ENCODE data around the gene EEA1. TPM values are rescaled to one million over a fixed set of nuclear protein-coding genes. Genes with fewer than 3 reads are reported as not detected.

The EEA1 gene
- total RNA-seq, 2 experiments from 2014 or later: 10.5 to 11.1 TPM

GRCh38 chr12:92866418-92866817 is 62.7 kb downstream of the EEA1 start:
- H3K4me3 Mint-ChIP-seq: no peak overlapping the region
- no peak for TF ChIP-seq CTCF (IDR thresholded peaks at IDR 0.05)
- POLR2A ChIA-PET: no interaction called here
- no peak overlapping the region for H3K27ac ChIP-seq (ENCODE audit: low read depth in 1 of 2, low read length in 2 of 2)
- CTCF ChIA-PET: interaction anchor here (0.6 kb wide), 1 partner anchor 28 kb away, joined by 3 read pairs; no protein-coding TSS in a partner anchor
- no peaks in the 10 kb centered on the region for H3K27me3 Mint-ChIP-seq
- H3K36me3 Mint-ChIP-seq (ENCODE audit: low read depth): peaks cover 27% of the 10 kb centered on the region
- H3K4me3 ChIP-seq (ENCODE audit: low read length): no peak overlapping the region
- H3K9me3 ChIP-seq (ENCODE audit: control insufficient read depth in 1 of 2, insufficient read depth in 1 of 2, low read length in 2 of 2): no peaks in the 10 kb centered on the region
- intact Hi-C loops (cut with DNase I, micrococcal nuclease): no loop called here
- H3K27me3 ChIP-seq (ENCODE audit: control insufficient read depth in 1 of 2, insufficient read depth in 2 of 2, low read length in 2 of 2): no peaks in the 10 kb centered on the region
- peaks cover 14% of the 10 kb centered on the region for H3K36me3 ChIP-seq (ENCODE audit: insufficient read depth, low read length)
- ATAC-seq (ENCODE audit: poor library complexity) (no peak), DNase-seq (no peak)
- peaks cover 25% of the 10 kb centered on the region for H3K4me1 Mint-ChIP-seq (ENCODE audit: low read depth)
- H3K4me1 ChIP-seq (ENCODE audit: insufficient read depth, low read length): no peaks in the 10 kb centered on the region
- H3K9me3 Mint-ChIP-seq: no peaks in the 10 kb centered on the region
- no peak overlapping the region for H3K27ac Mint-ChIP-seq

- no peak overlapping the region for H3K27ac Mint-ChIP-seq
- Histone ChIP-seq H3K27ac (ENCODE audit: low read depth in 1 of 2, low read length in 2 of 2) (no peak overlapping the region), H3K4me1 (ENCODE audit: insufficient read depth, low read length) (no peaks in the 10 kb centered on the region), H3K9me3 (ENCODE audit: control insufficient read depth in 1 of 2, insufficient read depth in 1 of 2, low read length in 2 of 2) (no peaks in the 10 kb centered on the region), H3K4me3 (ENCODE audit: low read length) (no peak overlapping the region), H3K36me3 (ENCODE audit: insufficient read depth, low read length) (peaks cover 22% of the 10 kb centered on the region), H3K27me3 (ENCODE audit: control insufficient read depth in 1 of 2, insufficient read depth in 2 of 2, low read length in 2 of 2) (no peaks in the 10 kb centered on the region)
- CTCF ChIA-PET: no interaction called here
- peaks cover 51% of the 10 kb centered on the region for H3K36me3 Mint-ChIP-seq (ENCODE audit: low read depth)
- no peaks in the 10 kb centered on the region for H3K27me3 Mint-ChIP-seq
- peaks cover 15% of the 10 kb centered on the region for H3K4me1 Mint-ChIP-seq (ENCODE audit: low read depth)
- DNase-seq (peak in 1 of 14 experiments; percentile 2), ATAC-seq (ENCODE audit: poor library complexity) (no peak)
- POLR2A ChIA-PET: no interaction called here
- no peak for TF ChIP-seq CTCF (IDR thresholded peaks at IDR 0.05)
- intact Hi-C loops (cut with DNase I, micrococcal nuclease): no loop called here
- H3K4me3 Mint-ChIP-seq: no peak overlapping the region
- no peaks in the 10 kb centered on the region for H3K9me3 Mint-ChIP-seq
Observed at GRCh38 chr12:92863251-92863650, 65.8 kb downstream of the EEA1 start.

DNA sequence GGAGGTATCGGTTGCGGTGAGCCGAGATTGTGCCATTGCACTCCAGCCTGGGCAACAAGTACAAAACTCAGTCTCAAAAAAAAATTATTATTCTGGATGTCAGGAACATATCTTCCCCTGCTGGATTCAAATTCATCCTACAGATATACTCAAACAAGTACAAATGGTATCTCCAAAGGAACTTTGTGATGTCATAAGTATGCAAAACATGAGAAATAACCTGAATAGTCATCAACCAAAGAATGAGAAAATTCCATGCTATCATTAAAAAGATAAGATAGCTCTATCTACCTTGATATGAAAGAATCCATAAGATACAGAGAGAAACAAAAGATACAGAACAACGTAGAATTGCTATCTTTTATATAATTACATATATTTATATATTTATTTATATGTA is 67.7 kb downstream of the EEA1 start:
- H3K36me3 Mint-ChIP-seq (ENCODE audit: low read depth): peaks cover 66% of the 10 kb centered on the region
- POLR2A ChIA-PET: no interaction called here
- ATAC-seq (ENCODE audit: poor library complexity): no peak

More for the DNA sequence above, 67.7 kb downstream of the EEA1 start:
- no peaks in the 10 kb centered on the region for H3K9me3 ChIP-seq (ENCODE audit: control insufficient read depth in 1 of 2, insufficient read depth in 1 of 2, low read length in 2 of 2)
- CTCF ChIA-PET: interaction anchor here (1.1 kb wide), 1 partner anchor 10 kb away, joined by 3 read pairs; no protein-coding TSS in a partner anchor
- H3K36me3 ChIP-seq (ENCODE audit: insufficient read depth, low read length): peaks cover 26% of the 10 kb centered on the region
- H3K9me3 Mint-ChIP-seq: no peaks in the 10 kb centered on the region
- no peak overlapping the region for H3K27ac Mint-ChIP-seq
- no peaks in the 10 kb centered on the region for H3K4me1 ChIP-seq (ENCODE audit: insufficient read depth, low read length)
- intact Hi-C loops (cut with DNase I, micrococcal nuclease): no loop called here
- H3K4me3 Mint-ChIP-seq: no peak overlapping the region
- TF ChIP-seq CTCF (IDR thresholded peaks at IDR 0.05): no peak
- no peaks in the 10 kb centered on the region for H3K27me3 Mint-ChIP-seq
- H3K4me3 ChIP-seq (ENCODE audit: low read length): no peak overlapping the region
- no peak for DNase-seq
- H3K4me1 Mint-ChIP-seq (ENCODE audit: low read depth): peaks cover 15% of the 10 kb centered on the region
- no peaks in the 10 kb centered on the region for H3K27me3 ChIP-seq (ENCODE audit: control insufficient read depth in 1 of 2, insufficient read depth in 2 of 2, low read length in 2 of 2)
- H3K27ac ChIP-seq (ENCODE audit: low read depth in 1 of 2, low read length in 2 of 2): no peak overlapping the region
